NCI-H2171 (cell line): ENCODE results near the gene STAT5B.
A peak's percentile ranks its signal among the peaks of the same experiment; 100 is the strongest.
"Not testable (repeated sequence)": the region's sequence is repeated elsewhere in the genome, so short reads cannot be mapped to it uniquely, and the experiment has no call there.

ENCODE experiments used
- DNase-seq: peaks from one replicate; lab custom pipeline; 2025; lab: John Stamatoyannopoulos, UW

Gene STAT5B

GRCh38 chr17:42193216-42193968 is 82.8 kb downstream of the STAT5B start:
- no peak for DNase-seq

GRCh38 chr17:42192189-42193126 is 83.7 kb downstream of the STAT5B start:
- no peak for DNase-seq

GRCh38 chr17:42191275-42191608 is 84.9 kb downstream of the STAT5B start:
- no peak for DNase-seq

- DNase-seq, result no peak
Measured at GRCh38 chr17:42190491-42191274, 85.5 kb downstream of the STAT5B start.

- DNase-seq, result no peak
Measured at GRCh38 chr17:42189651-42189965, 86.6 kb downstream of the STAT5B start.

- DNase-seq, result peak; percentile 61
Measured at GRCh38 chr17:42188749-42189650, 87.2 kb downstream of the STAT5B start.

- no peak for DNase-seq
Measured at GRCh38 chr17:42187833-42188232, 88.4 kb downstream of the STAT5B start.

GRCh38 chr17:42186191-42186590 is 90.0 kb downstream of the STAT5B start:
- DNase-seq, result not testable (repeated sequence)

- DNase-seq, result no peak
Measured at GRCh38 chr17:42185621-42185930, 90.6 kb downstream of the STAT5B start.

- no peak for DNase-seq
Measured at GRCh38 chr17:42184713-42185620, 91.2 kb downstream of the STAT5B start, which contains the start of gene HCRT. Gene HCRT (minus strand): TSS chr17:42185452. CDS start chr17:42185365, 87 bp downstream.

- no peak for DNase-seq
Measured at GRCh38 chr17:42183741-42184711, 92.2 kb downstream of the STAT5B start.

- DNase-seq, result no peak
Measured at GRCh38 chr17:42182927-42183734, 93.1 kb downstream of the STAT5B start.

- no peak for DNase-seq
Measured at GRCh38 chr17:42181851-42182207, 94.4 kb downstream of the STAT5B start.

GRCh38 chr17:42180922-42181850 is 95.0 kb downstream of the STAT5B start, which contains the start of gene KCNH4:
Gene KCNH4 (minus strand): TSS chr17:42181142. CDS start chr17:42180945, 197 bp downstream.
- peak; percentile 78 for DNase-seq

- no peak for DNase-seq
Measured at GRCh38 chr17:42180411-42180921, 95.7 kb downstream of the STAT5B start.

GRCh38 chr17:42179911-42180410 is 96.2 kb downstream of the STAT5B start:
- DNase-seq, result peak; percentile 25

- DNase-seq, result no peak
Measured at GRCh38 chr17:42179335-42179734, 96.9 kb downstream of the STAT5B start.
